HEK293T (cell line): ENCODE measurements around the gene TRIM59.

Experiments used
- CTCF ChIA-PET: fragments of 350-600 bp; formaldehyde crosslinking; extraction: SDS; loops from one replicate; lab custom pipeline; 2021; ENCODE audit warnings: antibody characterized with exemption, inconsistent platforms; lab: Yijun Ruan, JAX
- POLR2A ChIA-PET: fragments of 350-600 bp; formaldehyde crosslinking; extraction: SDS; loops from one replicate; lab custom pipeline; 2020; ENCODE audit warnings: antibody characterized with exemption, inconsistent platforms; lab: Yijun Ruan, JAX
- DNase-seq: peaks from one replicate; pipeline ENCODE4 v3.0.0; 2012; ENCODE audit warnings: mixed read lengths; ENCODE audit errors: extremely low spot score
- ARNT ChIP-seq: fragments of 450-650 bp; IDR thresholded peaks from 2 replicates; pipeline ENCODE4 v1.6.1; 2017; ENCODE audit warnings: mild to moderate bottlenecking
- BHLHE40 ChIP-seq: fragments of 450-650 bp; IDR thresholded peaks from 2 replicates; pipeline ENCODE4 v1.6.1; 2016; ENCODE audit warnings: mild to moderate bottlenecking, moderate library complexity, borderline replicate concordance
- CTBP1 ChIP-seq: fragments of 450-650 bp; IDR thresholded peaks from 2 replicates; pipeline ENCODE4 v1.6.1; 2016; ENCODE audit warnings: borderline replicate concordance
- ELF4 ChIP-seq: fragments of 450-650 bp; IDR thresholded peaks from 2 replicates; pipeline ENCODE4 v1.6.1; 2017; ENCODE audit warnings: antibody characterized with exemption
- FOXA1 ChIP-seq: fragments of 450-650 bp; IDR thresholded peaks from 2 replicates; pipeline ENCODE4 v1.6.1; 2016; ENCODE audit warnings: mild to moderate bottlenecking
- FOXK2 ChIP-seq: fragments of 450-650 bp; IDR thresholded peaks from 2 replicates; pipeline ENCODE4 v1.6.1; 2016; ENCODE audit warnings: mild to moderate bottlenecking
- FOXM1 ChIP-seq: fragments of 450-650 bp; IDR thresholded peaks from 2 replicates; pipeline ENCODE4 v1.6.1; 2017; ENCODE audit warnings: mild to moderate bottlenecking, borderline replicate concordance
- HDGF ChIP-seq: fragments of 450-650 bp; IDR thresholded peaks from 2 replicates; pipeline ENCODE4 v1.6.1; 2017; ENCODE audit warnings: antibody characterized with exemption, borderline replicate concordance
- L3MBTL2 ChIP-seq: fragments of 450-650 bp; conservative IDR thresholded peaks from 2 replicates; pipeline ENCODE4 v1.6.1; 2016; ENCODE audit warnings: mild to moderate bottlenecking
- LEF1 ChIP-seq: fragments of 450-650 bp; IDR thresholded peaks from 2 replicates; pipeline ENCODE4 v1.6.1; 2017; ENCODE audit warnings: mild to moderate bottlenecking, borderline replicate concordance
- NFRKB ChIP-seq: fragments of 450-650 bp; IDR thresholded peaks from 2 replicates; pipeline ENCODE4 v1.6.1; 2016; ENCODE audit warnings: mild to moderate bottlenecking, moderate library complexity
- PKNOX1 ChIP-seq: fragments of 450-650 bp; IDR thresholded peaks from 2 replicates; pipeline ENCODE4 v1.6.1; 2016
- SP1 ChIP-seq: fragments of 450-650 bp; IDR thresholded peaks from 2 replicates; pipeline ENCODE4 v1.6.1; 2017
- SUZ12 ChIP-seq: fragments of 450-650 bp; IDR thresholded peaks from 2 replicates; pipeline ENCODE4 v1.6.1; 2016; ENCODE audit warnings: mild to moderate bottlenecking
- TARDBP ChIP-seq: fragments of 450-650 bp; IDR thresholded peaks from 2 replicates; pipeline ENCODE4 v1.6.1; 2016
- ZNF384 ChIP-seq: fragments of 450-650 bp; IDR thresholded peaks from 2 replicates; pipeline ENCODE4 v1.6.1; 2016

Gene TRIM59

GRCh38 chr3:160475153-160475552, 25.6 kb upstream of the TRIM59 start:
- DNase-seq = no peak
- ChIA-PET POLR2A (interaction anchor here (0.9 kb wide), 1 partner anchor 26 kb away, joined by 4 read pairs; the partner anchor contains the start of gene TRIM59), CTCF (no interaction called here)
- TF ChIP-seq PKNOX1 = no peak
- no peak for TF ChIP-seq FOXK2
- no peak for TF ChIP-seq NFRKB
- TF ChIP-seq CTBP1 = no peak
- no peak for TF ChIP-seq FOXM1
- TF ChIP-seq LEF1 = no peak
- TF ChIP-seq L3MBTL2 = no peak

- no peak for DNase-seq
- TF ChIP-seq HDGF (no peak), L3MBTL2 (no peak), SUZ12 (no peak), BHLHE40 (no peak), ZNF384 (no peak), NFRKB (no peak), ELF4 (no peak), FOXM1 (no peak), FOXK2 (no peak), ARNT (no peak), FOXA1 (no peak), PKNOX1 (no peak), TARDBP (no peak), SP1 (no peak), LEF1 (no peak), CTBP1 (no peak)
- ChIA-PET CTCF (no interaction called here), POLR2A (interaction anchor here (0.9 kb wide), 1 partner anchor 25 kb away, joined by 4 read pairs; the partner anchor contains the start of gene TRIM59)
These were observed 24.8 kb upstream of the TRIM59 start for GRCh38 chr3:160474416-160474838.

GRCh38 chr3:160473978-160474377, 24.4 kb upstream of the TRIM59 start:
- no peak for DNase-seq
- CTCF ChIA-PET = no interaction called here

GRCh38 chr3:160473221-160473620, 23.6 kb upstream of the TRIM59 start:
- TF ChIP-seq PKNOX1 (no peak), CTBP1 (no peak), LEF1 (no peak), ZNF384 (no peak), FOXM1 (no peak), ARNT (no peak), SP1 (no peak), ELF4 (no peak), HDGF (no peak), L3MBTL2 (no peak), TARDBP (no peak), NFRKB (no peak), FOXA1 (no peak), FOXK2 (no peak), BHLHE40 (no peak), SUZ12 (no peak)
- no peak for DNase-seq
- POLR2A ChIA-PET = no interaction called here
- CTCF ChIA-PET = no interaction called here

More at GRCh38 chr3:160473978-160474377, 24.4 kb upstream of the TRIM59 start:
- TF ChIP-seq ARNT (no peak), ELF4 (no peak), NFRKB (no peak), HDGF (no peak), FOXK2 (no peak), SP1 (no peak), TARDBP (no peak)
- POLR2A ChIA-PET = no interaction called here

GRCh38 chr3:160472344-160472743, 22.8 kb upstream of the TRIM59 start:
- no peak for TF ChIP-seq HDGF
- no peak for TF ChIP-seq FOXM1
- no peak for TF ChIP-seq FOXA1
- TF ChIP-seq BHLHE40 = no peak
- no peak for TF ChIP-seq ARNT
- DNase-seq = no peak
- POLR2A ChIA-PET = no interaction called here
- CTCF ChIA-PET = no interaction called here

- ChIA-PET POLR2A (no interaction called here), CTCF (no interaction called here)
- TF ChIP-seq SP1 = no peak
- no peak for TF ChIP-seq NFRKB
- no peak for TF ChIP-seq ELF4
- TF ChIP-seq LEF1 = no peak
- no peak for TF ChIP-seq CTBP1
- TF ChIP-seq ZNF384 = no peak
- no peak for TF ChIP-seq L3MBTL2
- TF ChIP-seq TARDBP = no peak
- TF ChIP-seq HDGF = no peak
- TF ChIP-seq PKNOX1 = no peak
- no peak for TF ChIP-seq FOXK2
- no peak for TF ChIP-seq BHLHE40
- no peak for TF ChIP-seq SUZ12
- no peak for TF ChIP-seq FOXM1
- no peak for TF ChIP-seq FOXA1
- no peak for DNase-seq
These were observed 22.3 kb upstream of the TRIM59 start for GRCh38 chr3:160471892-160472291.
